OCI-LY1 (cell line): Measurements from ENCODE around the gene ATP11C.

Source experiments
- EZH2 ChIP-seq: fragments of 200-600 bp; sonication (generic), shearing (Covaris generic); IDR thresholded peaks from 2 replicates; pipeline ENCODE4 v1.8.0; 2017; ENCODE audit warnings: borderline replicate concordance, mixed run types, mild to moderate bottlenecking, antibody characterized with exemption, low read length, moderate library complexity, mixed read lengths
- TF ChIP-seq, protein P1 (sequence below): fragments of 200-600 bp; sonication (generic), shearing (Covaris generic); IDR thresholded peaks from 2 replicates; pipeline ENCODE4 v1.5.1; 2017; ENCODE audit warnings: mild to moderate bottlenecking, antibody characterized with exemption, low read length, moderate library complexity, mixed read lengths

DNA sequence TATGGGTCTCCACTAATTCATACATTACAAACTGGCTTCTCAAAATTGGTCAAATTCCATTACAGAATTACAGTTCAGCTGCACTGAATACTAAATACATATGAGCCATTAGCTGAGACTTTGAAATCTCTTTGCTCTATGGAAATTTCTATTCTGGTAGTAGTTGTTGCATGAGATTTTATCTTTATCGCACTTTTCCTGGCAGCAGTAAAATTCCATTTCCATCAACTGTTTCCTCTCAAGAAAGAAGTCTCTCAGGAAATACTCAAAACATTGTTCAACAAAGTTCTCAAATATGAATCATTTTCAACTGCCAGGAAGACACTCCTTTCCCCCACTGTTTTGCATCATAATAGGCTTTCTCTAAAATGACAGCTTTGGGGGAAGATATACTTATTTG lies 51.3 kb downstream of the ATP11C start:
- TF ChIP-seq, protein P1, sequence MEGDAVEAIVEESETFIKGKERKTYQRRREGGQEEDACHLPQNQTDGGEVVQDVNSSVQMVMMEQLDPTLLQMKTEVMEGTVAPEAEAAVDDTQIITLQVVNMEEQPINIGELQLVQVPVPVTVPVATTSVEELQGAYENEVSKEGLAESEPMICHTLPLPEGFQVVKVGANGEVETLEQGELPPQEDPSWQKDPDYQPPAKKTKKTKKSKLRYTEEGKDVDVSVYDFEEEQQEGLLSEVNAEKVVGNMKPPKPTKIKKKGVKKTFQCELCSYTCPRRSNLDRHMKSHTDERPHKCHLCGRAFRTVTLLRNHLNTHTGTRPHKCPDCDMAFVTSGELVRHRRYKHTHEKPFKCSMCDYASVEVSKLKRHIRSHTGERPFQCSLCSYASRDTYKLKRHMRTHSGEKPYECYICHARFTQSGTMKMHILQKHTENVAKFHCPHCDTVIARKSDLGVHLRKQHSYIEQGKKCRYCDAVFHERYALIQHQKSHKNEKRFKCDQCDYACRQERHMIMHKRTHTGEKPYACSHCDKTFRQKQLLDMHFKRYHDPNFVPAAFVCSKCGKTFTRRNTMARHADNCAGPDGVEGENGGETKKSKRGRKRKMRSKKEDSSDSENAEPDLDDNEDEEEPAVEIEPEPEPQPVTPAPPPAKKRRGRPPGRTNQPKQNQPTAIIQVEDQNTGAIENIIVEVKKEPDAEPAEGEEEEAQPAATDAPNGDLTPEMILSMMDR: no peak
- no peak for TF ChIP-seq EZH2
